RWPE1 (cell line): ENCODE measurements around the gene MICALL1.

Source experiments
- CTCF ChIA-PET: fragments of 350-600 bp; sonication (Branson Sonifier 250); formaldehyde crosslinking; extraction: SDS; loops from one replicate; lab custom pipeline; 2021; lab: Yijun Ruan, JAX
- POLR2A ChIA-PET: fragments of 400-600 bp; formaldehyde crosslinking; extraction: SDS; loops from one replicate; lab custom pipeline; 2020; ENCODE audit warnings: antibody characterized with exemption; ENCODE audit not compliant: low non-redundant PET; lab: Yijun Ruan, JAX
- DNase-seq: peaks from one replicate; pipeline ENCODE4 v3.0.0; 2012; ENCODE audit warnings: low spot score
- H3K27ac ChIP-seq: fragments of 450-650 bp; 2 replicates; pipeline ENCODE4 v1.5.1; 2017
- TF ChIP-seq, protein P1 (sequence below): fragments of 450-650 bp; conservative IDR thresholded peaks from 2 replicates; pipeline ENCODE4 v1.5.1; 2017; ENCODE audit warnings: low read depth, mild to moderate bottlenecking

The MICALL1 gene

GRCh38 chr22:37985050-37985585 lies 79.0 kb downstream of the MICALL1 start:
- no peak for DNase-seq
- H3K27ac ChIP-seq = no peak overlapping the region
- ChIA-PET CTCF (no interaction called here), POLR2A (no interaction called here)
- TF ChIP-seq, protein P1, sequence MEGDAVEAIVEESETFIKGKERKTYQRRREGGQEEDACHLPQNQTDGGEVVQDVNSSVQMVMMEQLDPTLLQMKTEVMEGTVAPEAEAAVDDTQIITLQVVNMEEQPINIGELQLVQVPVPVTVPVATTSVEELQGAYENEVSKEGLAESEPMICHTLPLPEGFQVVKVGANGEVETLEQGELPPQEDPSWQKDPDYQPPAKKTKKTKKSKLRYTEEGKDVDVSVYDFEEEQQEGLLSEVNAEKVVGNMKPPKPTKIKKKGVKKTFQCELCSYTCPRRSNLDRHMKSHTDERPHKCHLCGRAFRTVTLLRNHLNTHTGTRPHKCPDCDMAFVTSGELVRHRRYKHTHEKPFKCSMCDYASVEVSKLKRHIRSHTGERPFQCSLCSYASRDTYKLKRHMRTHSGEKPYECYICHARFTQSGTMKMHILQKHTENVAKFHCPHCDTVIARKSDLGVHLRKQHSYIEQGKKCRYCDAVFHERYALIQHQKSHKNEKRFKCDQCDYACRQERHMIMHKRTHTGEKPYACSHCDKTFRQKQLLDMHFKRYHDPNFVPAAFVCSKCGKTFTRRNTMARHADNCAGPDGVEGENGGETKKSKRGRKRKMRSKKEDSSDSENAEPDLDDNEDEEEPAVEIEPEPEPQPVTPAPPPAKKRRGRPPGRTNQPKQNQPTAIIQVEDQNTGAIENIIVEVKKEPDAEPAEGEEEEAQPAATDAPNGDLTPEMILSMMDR = no peak

DNA sequence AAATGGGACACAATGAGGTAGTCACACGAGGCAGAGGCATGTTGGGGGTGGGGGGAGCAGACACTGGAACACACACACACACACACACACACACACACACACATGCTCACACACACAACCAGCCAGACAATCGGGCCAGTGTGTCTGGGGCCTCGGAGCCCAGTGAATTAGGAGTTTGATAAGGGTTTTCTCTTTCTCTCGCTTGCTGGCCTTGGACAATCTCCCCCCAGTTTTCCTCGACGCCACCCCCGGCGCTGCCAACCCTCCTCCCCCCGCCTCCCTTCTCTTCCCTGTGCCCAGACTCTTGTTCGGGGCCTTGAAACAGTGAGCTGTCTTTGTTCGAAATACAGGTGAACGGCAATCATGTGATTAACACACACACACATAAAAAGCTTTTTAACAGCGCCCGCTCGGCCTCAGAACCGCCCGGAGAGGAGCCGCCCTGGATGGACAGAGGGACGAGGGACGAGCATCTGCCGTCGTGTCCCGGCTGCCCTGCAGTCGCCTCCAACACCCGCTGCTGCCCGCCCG lies 79.7 kb downstream of the MICALL1 start:
- ChIA-PET CTCF (interaction anchor here (0.7 kb wide), 1 partner anchor 342 kb away, joined by 6 read pairs; no protein-coding TSS in a partner anchor), POLR2A (no interaction called here)
- H3K27ac ChIP-seq = no peak overlapping the region
- DNase-seq = no peak
- TF ChIP-seq, protein P1 = no peak

- TF ChIP-seq, protein P1 = no peak
- no peak overlapping the region; the same call in 1 of the 2 replicates for H3K27ac ChIP-seq
- DNase-seq = no peak
- CTCF ChIA-PET = no interaction called here
- POLR2A ChIA-PET = no interaction called here
Measured at GRCh38 chr22:37986371-37986770, 80.3 kb downstream of the MICALL1 start.

- DNase-seq = no peak
- POLR2A ChIA-PET = no interaction called here
- TF ChIP-seq, protein P1 = no peak
- CTCF ChIA-PET = interaction anchor here (0.6 kb wide), 1 partner anchor 1010 kb away, joined by 4 read pairs; no protein-coding TSS in a partner anchor
- no peak overlapping the region for H3K27ac ChIP-seq
Measured at GRCh38 chr22:37989146-37990045, 83.3 kb downstream of the MICALL1 start.

GRCh38 chr22:37990301-37990700 lies 84.2 kb downstream of the MICALL1 start:
- ChIA-PET CTCF (interaction anchor here (0.6 kb wide), 1 partner anchor 49 kb away, joined by 4 read pairs; no protein-coding TSS in a partner anchor), POLR2A (no interaction called here)
- no peak for DNase-seq
- H3K27ac ChIP-seq = no peak overlapping the region
- TF ChIP-seq, protein P1 = no peak

DNA sequence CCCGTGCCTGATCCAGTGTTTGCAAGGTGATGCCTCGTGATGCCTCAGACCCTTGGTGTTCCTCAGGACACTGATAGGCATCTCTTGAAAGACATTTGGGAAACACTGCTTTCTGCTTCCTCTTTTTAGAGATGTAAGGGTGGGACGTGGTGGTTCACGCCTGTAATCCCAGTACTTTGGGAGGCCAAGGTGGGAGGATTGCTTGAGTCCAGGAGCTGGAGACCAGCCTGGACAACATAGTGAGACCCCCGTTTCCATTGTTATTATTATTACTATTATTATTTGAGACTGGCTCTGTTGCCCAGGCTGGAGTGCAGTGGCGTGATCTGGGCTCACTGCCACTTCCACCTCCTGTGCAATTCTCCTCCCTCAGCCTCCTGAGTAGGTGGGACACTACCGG lies 84.8 kb downstream of the MICALL1 start:
- CTCF ChIA-PET = interaction anchor here (0.6 kb wide), 1 partner anchor 50 kb away, joined by 4 read pairs; no protein-coding TSS in a partner anchor
- no peak for DNase-seq
- TF ChIP-seq, protein P1 = no peak
- POLR2A ChIA-PET = no interaction called here
- H3K27ac ChIP-seq = no peak overlapping the region
